OCI-LY7 (cell line): ENCODE measurements around the gene ADISSP. TPM values are rescaled to one million over a fixed set of nuclear protein-coding genes. Genes with fewer than 3 reads are reported as not detected.
A peak's percentile ranks its signal among the peaks of the same experiment; 100 is the strongest.

Experiments used
- BruUV-seq: library from RNA; stranded (reverse); fragments of 400-500 nt; replicated peaks from 2 replicates; lab custom pipeline; 2021; lab: Mats Ljungman, UMichigan
- CTCF ChIA-PET: fragments of 300-600 bp; sonication (Branson Sonifier 250); formaldehyde crosslinking; loops from one replicate; lab custom pipeline; 2022; ENCODE audit warnings: antibody characterized with exemption; ENCODE audit not compliant: unreplicated experiment; lab: Charles Lee
- POLR2A ChIA-PET: fragments of 300-600 bp; sonication (Branson Sonifier 250); formaldehyde crosslinking; loops from one replicate; lab custom pipeline; 2022; ENCODE audit warnings: antibody characterized with exemption; lab: Charles Lee
- DNase-seq: peaks from one replicate; pipeline ENCODE4 v3.0.0-alpha.2; 2015; ENCODE audit warnings: low spot score
- H2AFZ ChIP-seq: fragments of 200-600 bp; sonication (generic), shearing (Covaris generic); 2 replicates; pipeline ENCODE4 v1.6.1; 2014; ENCODE audit warnings: mild to moderate bottlenecking, antibody characterized with exemption, low read length, moderate library complexity
- H3K27ac ChIP-seq: fragments of 200-600 bp; sonication (generic); 2 replicates; pipeline ENCODE4 v1.5.1; 2014; ENCODE audit warnings: mixed run types, low read depth, mild to moderate bottlenecking, moderate library complexity, low read length, inconsistent platforms; ENCODE audit not compliant: poor library complexity, severe bottlenecking
- H3K36me3 ChIP-seq: fragments of 200-600 bp; sonication (generic); 2 replicates; pipeline ENCODE4 v1.6.1; 2014; ENCODE audit warnings: mild to moderate bottlenecking, antibody characterized with exemption, low read length, moderate library complexity, mixed read lengths; ENCODE audit not compliant: insufficient read depth
- H3K4me1 ChIP-seq: fragments of 200-600 bp; sonication (generic); 2 replicates; pipeline ENCODE4 v1.5.1; 2014; ENCODE audit warnings: mild to moderate bottlenecking, low read length; ENCODE audit not compliant: insufficient read depth, poor library complexity, severe bottlenecking
- H3K4me2 ChIP-seq: fragments of 200-600 bp; sonication (generic); 2 replicates; pipeline ENCODE4 v1.6.1; 2014; ENCODE audit warnings: mild to moderate bottlenecking, low read length
- H3K4me3 ChIP-seq: fragments of 200-600 bp; sonication (generic); 2 replicates; pipeline ENCODE4 v1.5.1; 2014; ENCODE audit warnings: mild to moderate bottlenecking, low read depth, low read length; ENCODE audit not compliant: poor library complexity, severe bottlenecking
- H3K79me2 ChIP-seq: fragments of 200-600 bp; sonication (generic); 2 replicates; pipeline ENCODE4 v1.6.1; 2016; ENCODE audit warnings: low read depth, mild to moderate bottlenecking, low read length, moderate library complexity, mixed read lengths; ENCODE audit not compliant: insufficient read depth
- H3K9me2 ChIP-seq: fragments of 200-600 bp; sonication (generic); 2 replicates; pipeline ENCODE4 v1.6.1; 2016; ENCODE audit warnings: mild to moderate bottlenecking, low read length, mixed read lengths; ENCODE audit not compliant: insufficient read depth
- H3K9me3 ChIP-seq: fragments of 200-600 bp; sonication (generic); 2 replicates; pipeline ENCODE4 v1.6.1; 2014; ENCODE audit warnings: mild to moderate bottlenecking, mixed run types, low read length, mixed read lengths
- H4K20me1 ChIP-seq: fragments of 200-600 bp; sonication (generic); 2 replicates; pipeline ENCODE4 v1.6.1; 2014; ENCODE audit warnings: mild to moderate bottlenecking, antibody characterized with exemption, low read length, moderate library complexity, mixed read lengths; ENCODE audit not compliant: insufficient read depth
- CTCF ChIP-seq: fragments of 200-600 bp; sonication (generic); conservative IDR thresholded peaks from 2 replicates; pipeline ENCODE4 v1.5.1; 2014; ENCODE audit warnings: mild to moderate bottlenecking, antibody characterized with exemption, low read length, moderate library complexity, mixed read lengths
- EZH2phosphoT487 ChIP-seq: fragments of 200-600 bp; sonication (generic); IDR thresholded peaks from 2 replicates; pipeline ENCODE4 v1.6.1; 2018; ENCODE audit warnings: low read depth, borderline replicate concordance, mild to moderate bottlenecking, mixed run types, antibody characterized with exemption, low read length, moderate library complexity, mixed read lengths
- intact Hi-C: fragments of 100-400 bp; cut with micrococcal nuclease; formaldehyde crosslinking; loops from one replicate; pipeline ENCODE4 v1.10.0; 2022; ENCODE audit not compliant: unreplicated experiment
- total RNA-seq, 2 experiments: library from RNA; depleted of rRNA in 1 of 2; stranded (reverse); fragments of >200 nt in 1 of 2; shearing (Covaris generic) in 1 of 2; gene quantifications; 2 replicates each; pipeline ENCODE4 v1.2.3, GENCODE V29; 2014 to 2022

ADISSP gene
- total RNA-seq, 2 experiments from 2014 or later = 64.4 to 66.7 TPM

- H3K36me3 ChIP-seq = peaks cover 13% of the 10 kb centered on the region; the same call in 1 of the 2 replicates
Measured at GRCh38 chr20:3764659-3765058, 2.9 kb downstream of the ADISSP start.

GRCh38 chr20:3763671-3764601, 3.6 kb downstream of the ADISSP start:
- Histone ChIP-seq H3K4me1 (peaks cover 35% of the 10 kb centered on the region), H3K9me2 (no peaks in the 10 kb centered on the region), H3K4me2 (no peak overlapping the region), H3K4me3 (no peak overlapping the region), H4K20me1 (no peaks in the 10 kb centered on the region), H3K9me3 (no peaks in the 10 kb centered on the region), H3K36me3 (peaks cover 13% of the 10 kb centered on the region; the same call in 1 of the 2 replicates), H3K27ac (no peak overlapping the region), H2AFZ (no peak overlapping the region), H3K79me2 (peaks cover 9% of the 10 kb centered on the region; the same call in 1 of the 2 replicates)
- CTCF ChIA-PET = interaction anchor here (1.0 kb wide), 1 partner anchor 19 kb away, joined by 3 read pairs; no protein-coding TSS in a partner anchor
- intact Hi-C loops = no loop called here
- BruUV-seq = no TSS peak
- TF ChIP-seq EZH2phosphoT487 (no peak), CTCF (no peak)
- DNase-seq = no peak
- POLR2A ChIA-PET = interaction anchor here (0.5 to 1.0 kb wide), 2 partner anchors 24 to 218 kb away, joined by 3 read pairs; no protein-coding TSS in a partner anchor

More at GRCh38 chr20:3764659-3765058, 2.9 kb downstream of the ADISSP start:
- Histone ChIP-seq H4K20me1 (no peaks in the 10 kb centered on the region), H3K79me2 (peaks cover 9% of the 10 kb centered on the region; the same call in 1 of the 2 replicates), H3K9me2 (no peaks in the 10 kb centered on the region), H3K4me1 (peaks cover 38% of the 10 kb centered on the region), H3K4me2 (peak overlapping the region; percentile 97; the same call in 1 of the 2 replicates), H3K9me3 (no peaks in the 10 kb centered on the region), H2AFZ (no peak overlapping the region), H3K27ac (no peak overlapping the region), H3K4me3 (no peak overlapping the region)
- intact Hi-C loops = loop anchor here (5.0 kb wide), 1 partner anchor 202 kb away; no protein-coding TSS in a partner anchor
- DNase-seq = no peak
- TF ChIP-seq CTCF (no peak), EZH2phosphoT487 (no peak)
- ChIA-PET CTCF (interaction anchor here (1.0 kb wide), 1 partner anchor 20 kb away, joined by 3 read pairs; no protein-coding TSS in a partner anchor), POLR2A (interaction anchor here (0.5 kb wide), 1 partner anchor 217 kb away, joined by 3 read pairs; no protein-coding TSS in a partner anchor)
- BruUV-seq = no TSS peak
